HUES6 (cell line): ENCODE data around the gene ZBED4.

Source experiments
- H3K27ac ChIP-seq: 2 replicates; pipeline ENCODE4 v1.7.0; 2013; ENCODE audit warnings: low read depth, mild to moderate bottlenecking, low read length, inconsistent platforms
- H3K27me3 ChIP-seq: 2 replicates; pipeline ENCODE4 v1.6.1; 2013; ENCODE audit warnings: low read length; ENCODE audit not compliant: control insufficient read depth, insufficient read depth
- H3K36me3 ChIP-seq: 2 replicates; pipeline ENCODE4 v1.6.1; 2013; ENCODE audit warnings: low read length; ENCODE audit not compliant: control insufficient read depth, insufficient read depth
- H3K4me1 ChIP-seq: 2 replicates; pipeline ENCODE4 v1.6.1; 2013; ENCODE audit warnings: low read length; ENCODE audit not compliant: control insufficient read depth, insufficient read depth
- H3K4me3 ChIP-seq: 2 replicates; pipeline ENCODE4 v1.5.1; 2013; ENCODE audit warnings: low read depth, low read length
- H3K9ac ChIP-seq: one replicate; pipeline ENCODE4 v1.6.1; 2013; ENCODE audit warnings: mild to moderate bottlenecking, low read length
- H3K9me3 ChIP-seq: 2 replicates; pipeline ENCODE4 v1.6.1; 2013; ENCODE audit warnings: low read depth, low read length; ENCODE audit not compliant: control insufficient read depth, insufficient read depth

The ZBED4 gene

GRCh38 chr22:49827853-49828598 lies 25.6 kb upstream of the ZBED4 start, which contains the start of gene BRD1:
Gene BRD1, minus strand, starts transcription at chr22:49827873. Its CDS starts 3,556 bp downstream, at chr22:49824317.
- peaks cover 23% of the 10 kb centered on the region for H3K36me3 ChIP-seq
- peak within 1 kb of the TSS; percentile 80 for H3K9ac ChIP-seq
- peaks cover 25% of the 10 kb centered on the region for H3K9me3 ChIP-seq
- H3K27ac ChIP-seq = peak within 1 kb of the TSS; percentile 27; the same call in 1 of the 2 replicates
- peak within 1 kb of the TSS; percentile 85 for H3K4me3 ChIP-seq
- no peaks in the 10 kb centered on the region for H3K27me3 ChIP-seq
- peaks cover 18% of the 10 kb centered on the region for H3K4me1 ChIP-seq

DNA sequence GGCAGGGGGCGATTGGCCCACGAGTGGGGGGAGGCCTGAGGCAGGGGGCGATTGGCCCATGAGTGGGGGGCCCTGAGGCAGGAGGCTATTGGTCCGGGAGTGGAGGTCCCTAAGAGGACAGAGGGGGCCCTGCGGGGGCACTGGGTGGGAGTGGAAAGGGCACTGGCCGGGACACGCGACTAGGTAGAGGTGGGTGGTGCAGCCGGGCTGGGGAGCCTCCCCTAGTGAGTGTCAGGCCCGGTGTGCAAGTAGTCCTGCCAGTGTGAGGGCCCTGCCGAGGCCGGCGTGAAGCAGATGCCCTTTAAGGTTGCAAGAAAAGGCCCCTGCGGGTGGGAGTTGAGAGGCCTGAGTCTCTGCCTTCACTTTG lies 25.1 kb upstream of the ZBED4 start:
- no peak overlapping the region for H3K4me3 ChIP-seq
- H3K27ac ChIP-seq = no peak overlapping the region

GRCh38 chr22:49829044-49829853 lies 24.4 kb upstream of the ZBED4 start:
- H3K27me3 ChIP-seq = no peaks in the 10 kb centered on the region
- H3K9ac ChIP-seq = no peak overlapping the region
- H3K36me3 ChIP-seq = peaks cover 11% of the 10 kb centered on the region
- H3K4me1 ChIP-seq = peaks cover 18% of the 10 kb centered on the region
- H3K9me3 ChIP-seq = peaks cover 25% of the 10 kb centered on the region
- H3K27ac ChIP-seq = no peak overlapping the region
- H3K4me3 ChIP-seq = no peak overlapping the region

More for the DNA sequence above, 25.1 kb upstream of the ZBED4 start:
- Histone ChIP-seq H3K9me3 (peaks cover 25% of the 10 kb centered on the region), H3K27me3 (no peaks in the 10 kb centered on the region), H3K36me3 (peaks cover 17% of the 10 kb centered on the region), H3K4me1 (peaks cover 18% of the 10 kb centered on the region), H3K9ac (no peak overlapping the region)

GRCh38 chr22:49833340-49834007 lies 20.2 kb upstream of the ZBED4 start:
- H3K9me3 ChIP-seq = peaks cover 25% of the 10 kb centered on the region
- no peak overlapping the region for H3K4me3 ChIP-seq
- H3K36me3 ChIP-seq = no peaks in the 10 kb centered on the region
- H3K9ac ChIP-seq = no peak overlapping the region
- H3K4me1 ChIP-seq = no peaks in the 10 kb centered on the region
- no peak overlapping the region for H3K27ac ChIP-seq
- no peaks in the 10 kb centered on the region for H3K27me3 ChIP-seq

GRCh38 chr22:49838771-49839717 lies 14.6 kb upstream of the ZBED4 start:
- no peaks in the 10 kb centered on the region for H3K9me3 ChIP-seq
- no peak overlapping the region for H3K27ac ChIP-seq
- no peak overlapping the region for H3K9ac ChIP-seq
- peak overlapping the region; percentile 11 for H3K4me3 ChIP-seq
- H3K27me3 ChIP-seq = peaks cover 6% of the 10 kb centered on the region; the same call in 1 of the 2 replicates
- H3K4me1 ChIP-seq = peaks cover 7% of the 10 kb centered on the region
- H3K36me3 ChIP-seq = no peaks in the 10 kb centered on the region

DNA sequence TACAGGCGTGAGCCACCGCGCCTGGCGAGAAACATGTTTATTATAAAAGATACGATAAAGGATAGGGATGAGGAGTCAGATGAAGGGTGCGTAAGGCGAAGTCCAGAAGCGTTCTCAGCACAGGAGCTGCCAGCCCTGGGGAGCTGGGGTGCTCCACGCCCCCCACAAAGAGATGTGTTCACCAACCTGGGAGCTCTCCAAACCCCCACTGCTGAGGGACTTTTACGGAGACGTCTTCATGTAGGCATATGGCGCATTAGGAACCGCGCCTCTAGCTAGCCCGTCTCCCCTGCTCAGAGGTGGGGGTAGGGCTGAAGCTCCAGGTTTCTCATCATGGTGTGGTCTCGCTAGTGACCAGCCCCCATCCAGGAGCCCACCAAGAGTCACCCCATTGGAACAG lies 8.4 kb upstream of the ZBED4 start:
- Histone ChIP-seq H3K4me3 (no peak overlapping the region), H3K36me3 (no peaks in the 10 kb centered on the region), H3K4me1 (no peaks in the 10 kb centered on the region), H3K9me3 (no peaks in the 10 kb centered on the region), H3K9ac (no peak overlapping the region), H3K27me3 (peaks cover 67% of the 10 kb centered on the region), H3K27ac (no peak overlapping the region)

DNA sequence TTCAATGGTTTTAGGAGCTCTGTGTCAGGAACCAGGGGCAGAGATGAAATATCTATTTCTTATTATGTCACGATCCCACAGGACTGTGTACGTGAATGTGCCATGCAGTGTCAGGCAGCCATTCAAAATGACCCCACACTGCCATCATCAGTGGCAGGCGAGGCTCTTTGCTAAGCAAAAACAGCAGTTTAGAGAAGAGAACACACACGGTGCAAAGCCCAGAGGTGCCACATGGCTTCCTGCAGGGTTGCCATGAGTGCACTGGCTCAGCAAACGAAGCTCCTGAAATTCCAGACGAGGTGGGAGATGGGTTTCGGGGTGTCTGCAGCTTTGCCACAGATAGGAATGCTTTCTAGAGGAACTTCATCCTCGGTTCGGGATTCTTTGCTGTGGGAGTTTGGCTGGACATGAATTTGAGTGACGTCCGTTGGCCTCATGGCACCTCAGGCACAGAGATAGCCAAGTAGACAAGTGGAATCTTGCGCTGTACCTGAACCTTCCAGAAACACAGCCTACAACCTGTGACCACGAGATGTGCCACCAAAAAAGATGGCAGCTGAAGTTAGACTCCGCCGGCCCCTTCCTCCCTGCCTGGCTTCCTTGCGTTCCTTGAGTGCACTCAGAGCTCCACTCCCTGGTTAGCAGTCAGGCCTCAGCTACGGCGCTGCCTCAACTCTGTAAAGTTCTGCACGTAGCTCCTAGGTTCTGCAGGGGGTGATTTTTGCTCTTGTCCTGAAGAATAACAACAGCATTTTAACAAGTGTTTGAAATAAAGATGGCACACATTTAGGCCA lies 7.8 kb upstream of the ZBED4 start:
- peaks cover 73% of the 10 kb centered on the region for H3K27me3 ChIP-seq
- H3K9me3 ChIP-seq = no peaks in the 10 kb centered on the region
- H3K4me1 ChIP-seq = no peaks in the 10 kb centered on the region
- no peak overlapping the region for H3K27ac ChIP-seq
- H3K9ac ChIP-seq = no peak overlapping the region
- H3K4me3 ChIP-seq = no peak overlapping the region
- no peaks in the 10 kb centered on the region for H3K36me3 ChIP-seq

DNA sequence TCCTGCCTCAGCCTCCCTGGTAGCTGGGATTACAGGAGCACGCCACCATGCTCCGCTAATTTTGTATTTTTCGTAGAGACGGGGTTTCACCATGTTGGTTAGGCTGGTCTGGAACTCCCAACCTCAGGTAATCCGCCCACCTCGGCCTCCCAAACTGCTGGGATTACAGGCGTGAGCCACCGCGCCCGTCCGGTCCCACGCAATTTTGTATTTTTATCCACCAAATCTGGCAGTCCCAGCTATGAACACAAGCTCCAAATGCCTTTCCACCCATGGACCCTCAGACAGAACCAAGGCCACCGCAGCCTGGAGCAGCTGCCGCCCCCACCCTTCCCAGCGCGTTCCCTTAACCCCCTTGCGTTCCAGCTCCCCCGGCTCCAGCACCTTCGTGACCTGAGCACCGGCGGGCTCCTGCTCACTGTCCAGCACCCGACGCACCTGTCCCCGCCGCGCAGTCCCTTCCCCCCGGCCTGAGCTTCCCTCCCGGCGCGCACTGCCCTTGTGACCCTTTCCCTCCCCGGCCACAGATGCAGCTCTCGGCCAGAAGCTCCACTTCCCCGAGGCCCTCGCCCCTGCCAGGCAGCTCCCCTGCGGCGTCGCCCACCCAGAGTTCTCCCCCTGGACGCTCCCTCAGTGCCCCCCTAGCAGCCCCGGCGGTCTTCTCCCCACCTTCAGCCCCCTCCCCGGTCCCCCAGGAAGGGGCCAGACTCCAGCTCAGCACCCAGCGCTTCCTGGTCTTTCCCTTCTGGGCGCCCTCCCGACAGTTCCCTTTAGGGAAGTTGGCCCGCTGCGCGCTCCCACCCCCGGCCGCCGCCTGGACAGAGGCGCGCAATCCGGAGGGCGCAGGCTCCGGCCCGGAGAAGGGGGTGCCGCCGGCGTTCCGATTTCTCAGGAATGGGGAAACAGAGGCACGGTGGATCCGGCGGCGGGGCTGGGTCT lies 5.6 kb upstream of the ZBED4 start:
- Histone ChIP-seq H3K27me3 (peaks cover 93% of the 10 kb centered on the region), H3K4me1 (no peaks in the 10 kb centered on the region), H3K9me3 (no peaks in the 10 kb centered on the region), H3K27ac (no peak overlapping the region), H3K4me3 (peak overlapping the region; percentile 65), H3K9ac (no peak overlapping the region), H3K36me3 (no peaks in the 10 kb centered on the region)

DNA sequence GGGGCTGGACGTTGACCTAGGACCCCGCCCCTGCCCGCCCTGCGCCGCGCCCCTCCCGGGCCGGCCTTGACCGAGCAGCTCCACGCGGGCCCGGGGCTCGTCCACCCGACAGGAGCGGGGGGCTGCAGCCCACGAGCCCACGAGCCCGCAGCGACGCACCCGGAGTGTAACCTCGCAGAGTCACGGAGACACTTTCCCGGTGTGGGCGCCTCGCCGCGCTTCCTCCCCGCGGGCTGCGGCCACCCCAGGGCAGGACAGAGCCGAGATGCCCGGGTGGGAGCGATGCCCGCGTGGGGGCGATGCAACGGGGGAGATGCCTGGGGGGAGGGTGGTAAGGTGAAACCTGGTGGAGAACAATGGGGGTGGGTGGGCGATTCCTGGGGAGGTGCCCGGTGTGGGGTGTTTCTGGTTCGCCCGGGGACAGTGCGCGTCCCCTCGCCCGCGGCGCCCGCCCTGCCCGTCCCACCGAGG lies 4.9 kb upstream of the ZBED4 start:
- H3K4me3 ChIP-seq = peak overlapping the region; percentile 65
- H3K9me3 ChIP-seq = no peaks in the 10 kb centered on the region
- H3K9ac ChIP-seq = no peak overlapping the region
- no peaks in the 10 kb centered on the region for H3K4me1 ChIP-seq
- H3K27ac ChIP-seq = no peak overlapping the region
- H3K27me3 ChIP-seq = peaks cover 94% of the 10 kb centered on the region
- no peaks in the 10 kb centered on the region for H3K36me3 ChIP-seq
